ENCODE results near the gene PPP1R9A. TPM values are rescaled to one million over a fixed set of nuclear protein-coding genes. Genes with fewer than 3 reads are reported as not detected.
A peak's percentile ranks its signal among the peaks of the same experiment; 100 is the strongest.

The PPP1R9A gene
- total RNA-seq, 4 donors from 2014 or later: 22.4 to 27.5 (median 23.3) TPM

DNA sequence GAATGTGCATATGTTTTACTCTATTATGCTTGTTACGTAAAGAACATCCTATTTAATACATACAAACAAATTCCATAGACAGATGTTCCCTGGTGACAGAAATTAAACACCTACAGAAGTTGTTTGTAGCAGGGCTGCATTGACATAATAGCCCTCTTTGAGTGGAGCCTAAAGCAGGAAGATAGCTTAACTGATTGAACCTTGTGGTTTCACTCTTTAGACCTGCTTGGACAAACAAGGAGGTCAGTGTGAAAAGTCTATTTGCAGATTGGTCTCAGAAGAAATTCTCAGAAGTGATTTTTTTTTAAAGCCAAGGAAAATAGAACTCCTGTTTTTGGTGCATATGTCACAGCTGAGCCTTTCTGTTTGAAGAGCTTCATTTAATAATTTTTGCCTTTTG is 121.3 kb downstream of the PPP1R9A start:
- Histone ChIP-seq H3K9me3 (peaks cover 0 to 11% (median 6%) of the 10 kb centered on the region in 4 donors), H3K4me3 (no peak overlapping the region), H3K4me1 (no peaks in the 10 kb centered on the region), H3K36me3 (no peaks in the 10 kb centered on the region), H3K27ac (replicated peaks in 1 of 4) (no peak overlapping the region), H3K27me3 (no peaks in the 10 kb centered on the region)
- no peak for TF ChIP-seq POLR2A (IDR thresholded peaks at IDR 0.05; ENCODE audit: low read depth)
- no peak for TF ChIP-seq CTCF (IDR thresholded peaks at IDR 0.05)
- TF ChIP-seq POLR2AphosphoS5 (IDR thresholded peaks at IDR 0.05): no peak
- no peak for TF ChIP-seq EP300 (IDR thresholded peaks at IDR 0.05)
- intact Hi-C loops (cut with DNase I): no loop called here
- WGBS: 89% methylated on average over 1 of the region's 1 CpG
- no peak for DNase-seq (ENCODE audit: extremely low spot score)

DNA sequence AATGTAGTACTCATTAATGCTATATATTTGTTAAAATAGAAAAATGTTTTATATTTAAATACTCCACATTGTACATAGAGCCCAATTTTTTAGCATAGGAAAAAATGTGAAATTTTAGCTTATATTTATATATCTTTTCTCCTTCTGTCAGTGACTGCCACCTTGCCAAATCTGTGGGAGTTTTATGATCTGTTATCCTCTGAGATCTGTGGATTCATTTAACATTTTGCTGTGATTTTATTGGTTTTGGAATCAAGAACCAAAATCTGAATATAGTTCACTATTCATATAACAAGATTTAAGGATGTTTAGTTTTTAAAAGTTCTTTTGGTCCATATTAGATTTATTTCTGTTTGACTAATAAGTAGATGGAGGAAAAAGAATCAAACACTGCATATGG is 127.9 kb downstream of the PPP1R9A start:
- no peak for DNase-seq (ENCODE audit: extremely low spot score)
- H3K9me3 ChIP-seq: no peaks in the 10 kb centered on the region
- H3K27me3 ChIP-seq: no peaks in the 10 kb centered on the region
- no peaks in the 10 kb centered on the region for H3K4me1 ChIP-seq
- no peak overlapping the region for H3K4me3 ChIP-seq
- intact Hi-C loops (cut with DNase I): no loop called here
- no peaks in the 10 kb centered on the region for H3K36me3 ChIP-seq
- TF ChIP-seq POLR2AphosphoS5 (IDR thresholded peaks at IDR 0.05) (no peak), EP300 (IDR thresholded peaks at IDR 0.05) (no peak), CTCF (IDR thresholded peaks at IDR 0.05) (no peak), POLR2A (IDR thresholded peaks at IDR 0.05; ENCODE audit: low read depth) (no peak)
- H3K27ac ChIP-seq (replicated peaks in 1 of 4): no peak overlapping the region

DNA sequence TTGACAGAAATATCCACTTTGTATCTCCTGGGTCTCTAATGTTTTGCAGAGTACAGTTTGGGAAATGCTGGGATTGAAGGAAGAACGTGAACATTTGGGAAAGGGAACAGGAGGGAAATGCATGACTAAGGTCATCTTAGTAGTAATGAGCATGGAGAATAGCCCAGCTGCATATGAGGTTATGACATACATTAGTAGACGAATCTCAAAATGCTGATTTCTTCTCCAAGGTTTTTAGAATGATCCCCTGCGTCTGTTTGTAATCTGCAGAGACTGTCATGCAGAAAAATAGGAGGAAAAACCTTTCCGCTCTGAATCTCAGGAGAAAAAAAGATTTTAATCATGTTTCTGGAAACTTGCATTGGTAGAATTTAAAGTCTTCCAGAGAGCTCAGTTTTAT is 133.6 kb downstream of the PPP1R9A start:
- no peak for TF ChIP-seq POLR2AphosphoS5 (IDR thresholded peaks at IDR 0.05)
- no peak for TF ChIP-seq POLR2A (IDR thresholded peaks at IDR 0.05; ENCODE audit: low read depth)
- no peak for TF ChIP-seq EP300 (IDR thresholded peaks at IDR 0.05)
- no peak for TF ChIP-seq CTCF (IDR thresholded peaks at IDR 0.05)
- intact Hi-C loops (cut with DNase I): no loop called here

GRCh38 chr7:95045236-95045923 is 138.0 kb downstream of the PPP1R9A start:
- intact Hi-C loops (cut with DNase I): no loop called here
- peak in 2 of 3 experiments; percentile 21 to 37 for TF ChIP-seq CTCF (IDR thresholded peaks at IDR 0.05)
- TF ChIP-seq POLR2AphosphoS5 (IDR thresholded peaks at IDR 0.05): no peak
- H3K27me3 ChIP-seq: no peaks in the 10 kb centered on the region
- peaks cover 0 to 13% (median 0%) of the 10 kb centered on the region in 4 donors for H3K4me1 ChIP-seq
- H3K27ac ChIP-seq (replicated peaks in 1 of 4): no peak overlapping the region
- no peaks in the 10 kb centered on the region for H3K9me3 ChIP-seq
- H3K4me3 ChIP-seq: no peak overlapping the region
- DNase-seq (ENCODE audit: extremely low spot score): no peak
- H3K36me3 ChIP-seq: no peaks in the 10 kb centered on the region
- 92% methylated on average over 8 of the region's 8 CpGs for WGBS

More for the DNA sequence above, 133.6 kb downstream of the PPP1R9A start:
- Histone ChIP-seq H3K27ac (replicated peaks in 1 of 4) (no peak overlapping the region), H3K4me1 (no peaks in the 10 kb centered on the region), H3K36me3 (no peaks in the 10 kb centered on the region), H3K4me3 (no peak overlapping the region), H3K9me3 (no peaks in the 10 kb centered on the region), H3K27me3 (no peaks in the 10 kb centered on the region)
- 76% methylated on average over 4 of the region's 4 CpGs for WGBS
- DNase-seq (ENCODE audit: extremely low spot score): no peak

All from esophagus muscularis mucosa (tissue), 4 donors.